HG02642 (cell line): Measurements from ENCODE around the gene EIF1AX.
"Not testable (repeated sequence)": the region's sequence is repeated elsewhere in the genome, so short reads cannot be mapped to it uniquely, and the experiment has no call there.

Experiments
- ATAC-seq: cut with Tn5 transposase; IDR thresholded peaks from one replicate; pipeline ENCODE4 v1.9.1; 2021; ENCODE audit warnings: mild to moderate bottlenecking; ENCODE audit not compliant: unreplicated experiment, poor library complexity

Gene EIF1AX

DNA sequence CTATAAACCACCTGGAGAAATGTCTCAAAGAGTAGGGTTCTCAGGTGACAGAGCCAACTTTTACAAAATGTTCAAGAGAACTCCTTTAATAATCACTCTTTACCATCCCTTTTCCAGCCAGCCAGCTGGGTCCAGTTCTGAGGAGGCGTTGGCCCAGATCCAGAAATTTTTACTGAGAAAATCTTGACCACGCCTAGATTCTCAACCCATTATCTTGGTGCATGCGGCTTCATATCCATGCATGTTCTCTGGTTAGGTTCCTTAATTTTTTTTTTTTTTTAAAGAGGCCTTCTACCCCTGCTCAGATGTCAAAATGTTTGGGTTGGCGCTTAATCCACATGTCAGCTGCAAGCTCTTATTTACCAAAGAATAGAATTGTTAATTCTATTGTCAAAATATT, 13.0 kb downstream of the EIF1AX start:
- no peak for ATAC-seq

DNA sequence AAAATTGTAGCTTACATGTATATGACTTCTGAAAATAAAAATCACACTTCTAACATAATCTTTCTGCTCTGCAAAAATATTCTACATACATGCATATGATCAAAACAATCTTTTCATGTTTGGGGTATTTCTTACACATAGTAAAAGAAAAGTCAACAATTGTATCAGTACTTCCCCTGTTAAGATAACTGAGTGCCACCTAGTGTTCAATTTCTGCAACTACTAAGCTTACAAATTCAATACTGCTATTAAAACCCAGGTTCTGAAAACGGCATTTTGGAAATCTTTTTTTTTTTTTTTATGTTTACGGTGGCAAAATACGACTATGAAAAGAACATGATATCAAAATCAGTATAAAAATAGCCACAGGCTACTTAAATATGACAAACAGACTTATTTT, 14.2 kb downstream of the EIF1AX start:
- not testable (repeated sequence) for ATAC-seq

DNA sequence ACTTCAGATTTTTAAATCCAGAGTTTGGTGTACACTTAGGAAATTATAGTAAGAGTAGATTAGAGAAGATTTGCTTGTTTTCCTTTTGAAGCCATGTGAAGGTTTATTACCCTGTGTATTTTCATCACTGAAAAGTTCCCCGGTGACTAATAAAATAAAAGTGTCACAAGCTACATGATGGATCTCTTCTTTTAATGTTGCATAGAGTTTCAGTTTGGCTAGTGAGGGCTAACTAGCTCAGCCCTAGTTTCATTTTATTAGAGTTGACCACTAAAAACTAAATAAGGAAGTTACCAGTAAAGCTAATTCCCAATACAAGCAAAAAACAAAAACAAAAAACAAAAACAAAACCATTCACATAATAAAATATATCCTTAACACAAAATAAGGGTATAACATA, 14.8 kb downstream of the EIF1AX start:
- ATAC-seq = not testable (repeated sequence)

DNA sequence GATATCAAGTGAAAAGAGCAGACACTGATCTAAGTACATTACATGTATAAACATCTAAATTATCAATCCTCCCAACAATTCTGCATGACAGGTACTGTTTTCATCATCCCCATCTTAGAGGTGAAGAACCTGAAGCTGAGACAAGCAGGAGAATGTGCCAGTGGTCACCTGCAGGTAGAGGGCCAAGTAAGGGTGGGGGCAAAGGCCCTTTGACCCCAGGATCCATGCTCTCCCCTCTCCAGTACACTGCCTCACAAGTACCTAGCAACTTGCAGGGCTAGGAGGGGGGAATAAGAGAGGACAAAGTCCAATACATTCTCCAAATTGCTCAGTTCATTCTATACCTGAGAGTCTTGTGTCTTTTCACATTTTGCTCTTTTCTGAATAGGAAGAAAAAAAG, 16.7 kb downstream of the EIF1AX start:
- no peak for ATAC-seq

GRCh38 chrX:20118065-20118824, 23.4 kb downstream of the EIF1AX start:
- ATAC-seq = no peak

GRCh38 chrX:20116577-20117240, 24.9 kb downstream of the EIF1AX start, which contains the start of gene MAP7D2:
Gene MAP7D2, minus strand, starts transcription at chrX:20116907. Its CDS starts 28 bp downstream, at chrX:20116879.
- ATAC-seq = no peak

GRCh38 chrX:20116087-20116576, 25.5 kb downstream of the EIF1AX start:
- no peak for ATAC-seq

- no peak for ATAC-seq
These were observed 29.4 kb downstream of the EIF1AX start for GRCh38 chrX:20112022-20112774.

DNA sequence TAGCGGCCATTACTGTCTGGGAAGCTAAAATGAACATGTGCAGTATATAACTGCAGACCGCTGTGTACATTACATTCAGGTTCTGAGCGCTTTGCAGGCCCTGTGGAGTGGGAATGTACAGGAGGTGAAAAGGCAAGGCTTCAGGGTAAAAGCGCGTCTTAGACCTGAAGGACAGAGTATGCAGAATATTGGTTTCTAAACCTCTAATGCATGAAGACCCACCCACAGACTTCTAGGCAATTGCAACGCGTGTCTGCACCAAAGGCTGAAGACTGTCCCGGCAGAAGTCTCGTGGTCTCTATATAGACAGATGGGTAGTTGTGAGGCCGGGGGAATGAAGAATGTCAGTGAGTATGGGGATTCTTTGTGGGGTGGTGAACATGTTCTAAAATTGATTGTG, 30.4 kb downstream of the EIF1AX start:
- no peak for ATAC-seq

DNA sequence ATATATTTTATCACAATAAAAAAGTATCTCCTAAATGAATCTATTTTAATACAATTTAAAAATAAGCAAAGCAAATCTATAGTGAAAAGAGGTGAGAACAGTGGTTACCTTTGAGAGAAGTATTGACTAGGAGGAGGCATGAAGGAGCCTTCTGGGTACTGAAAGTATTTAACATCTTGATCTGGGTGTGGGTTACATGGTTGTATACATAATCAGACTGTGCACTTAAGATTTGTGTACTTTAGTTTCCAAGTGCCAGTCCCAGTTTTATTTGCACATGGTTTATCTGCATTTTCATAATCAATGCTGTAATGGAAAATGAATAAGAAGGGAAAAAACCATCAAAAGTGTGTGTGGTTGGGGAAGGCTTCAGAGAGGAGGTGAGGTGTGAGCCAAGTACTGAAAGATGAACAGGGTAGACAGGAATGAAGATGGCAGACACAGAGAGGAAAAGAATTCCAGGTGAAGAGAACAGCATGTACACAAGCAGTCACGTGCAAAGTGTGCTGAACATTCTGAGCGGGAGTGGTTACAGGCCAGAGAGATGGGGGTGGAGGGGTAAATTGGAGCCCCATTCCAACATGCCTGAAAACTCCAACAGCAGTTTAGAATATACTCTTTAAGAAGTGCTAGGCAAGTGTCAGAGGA, 39.6 kb downstream of the EIF1AX start:
- ATAC-seq = no peak

- no peak for ATAC-seq
These were observed 50.1 kb downstream of the EIF1AX start for GRCh38 chrX:20091499-20091898.

- no peak for ATAC-seq
These were observed 51.8 kb downstream of the EIF1AX start for GRCh38 chrX:20089845-20090244.

GRCh38 chrX:20080277-20080676, 61.4 kb downstream of the EIF1AX start:
- ATAC-seq = no peak
